GM23248 (cell line): ENCODE results near the gene PACSIN3. TPM values are rescaled to one million over a fixed set of nuclear protein-coding genes. Genes with fewer than 3 reads are reported as not detected.
A peak's percentile ranks its signal among the peaks of the same experiment; 100 is the strongest.

Experiments
- DNase-seq: peaks from one replicate; pipeline ENCODE4 v3.0.0-alpha.2; 2015
- H2AFZ ChIP-seq: fragments of 200-600 bp; sonication (generic); 2 replicates; pipeline ENCODE4 v1.6.1; 2016; ENCODE audit warnings: antibody characterized with exemption
- H3F3A ChIP-seq: fragments of 200-600 bp; sonication (generic); 2 replicates; pipeline ENCODE4 v1.6.1; 2016; ENCODE audit warnings: mild to moderate bottlenecking, antibody characterized with exemption, mixed run types; ENCODE audit not compliant: insufficient read depth
- H3K27ac ChIP-seq: fragments of 200-600 bp; sonication (generic); 2 replicates; pipeline ENCODE4 v1.5.1; 2016; ENCODE audit warnings: mild to moderate bottlenecking
- H3K27me3 ChIP-seq: fragments of 200-600 bp; sonication (generic); replicated peaks from 2 replicates; pipeline ENCODE4 v1.6.1; 2016; ENCODE audit warnings: mild to moderate bottlenecking; ENCODE audit not compliant: insufficient read depth
- H3K36me3 ChIP-seq: fragments of 200-600 bp; sonication (generic); 2 replicates; pipeline ENCODE4 v1.6.1; 2016; ENCODE audit warnings: low read depth, mild to moderate bottlenecking
- H3K4me1 ChIP-seq: fragments of 200-600 bp; sonication (generic); 2 replicates; pipeline ENCODE4 v1.6.1; 2016; ENCODE audit warnings: mild to moderate bottlenecking; ENCODE audit not compliant: insufficient read depth
- H3K4me2 ChIP-seq: fragments of 200-600 bp; sonication (generic); one replicate; pipeline ENCODE4 v1.6.1; 2016; ENCODE audit warnings: mild to moderate bottlenecking; ENCODE audit not compliant: unreplicated experiment
- H3K4me3 ChIP-seq: fragments of 200-600 bp; sonication (generic); 2 replicates; pipeline ENCODE4 v1.5.1; 2016; ENCODE audit warnings: mild to moderate bottlenecking
- H3K79me2 ChIP-seq: fragments of 200-600 bp; sonication (generic); 2 replicates; pipeline ENCODE4 v1.6.1; 2016; ENCODE audit warnings: mild to moderate bottlenecking; ENCODE audit not compliant: insufficient read depth
- H3K9ac ChIP-seq: fragments of 200-600 bp; sonication (generic); 2 replicates; pipeline ENCODE4 v1.6.1; 2016; ENCODE audit warnings: mild to moderate bottlenecking
- H3K9me2 ChIP-seq: fragments of 200-600 bp; sonication (generic); 2 replicates; pipeline ENCODE4 v1.6.1; 2016; ENCODE audit warnings: mixed run types, mild to moderate bottlenecking, moderate library complexity; ENCODE audit not compliant: insufficient read depth
- H3K9me3 ChIP-seq: fragments of 200-600 bp; sonication (generic); one replicate; pipeline ENCODE4 v1.6.1; 2017; ENCODE audit warnings: low read depth
- H4K20me1 ChIP-seq: fragments of 200-600 bp; sonication (generic); 2 replicates; pipeline ENCODE4 v1.6.0; 2016; ENCODE audit not compliant: insufficient read depth
- EZH2 ChIP-seq: fragments of 200-600 bp; sonication (generic); IDR thresholded peaks from 2 replicates; pipeline ENCODE4 v1.6.1; 2018; ENCODE audit warnings: antibody characterized with exemption, mild to moderate bottlenecking; ENCODE audit not compliant: insufficient read depth, poor library complexity, severe bottlenecking
- EZH2phosphoT487 ChIP-seq: fragments of 200-600 bp; sonication (generic); IDR thresholded peaks from 2 replicates; pipeline ENCODE4 v1.6.1; 2018; ENCODE audit warnings: antibody characterized with exemption, moderate library complexity, mild to moderate bottlenecking, low read depth; ENCODE audit not compliant: insufficient read depth
- WGBS, 2 experiments: methylation state at CpG; one replicate each; pipeline ENCODE4 v1.1.6; 2015 to 2017; ENCODE audit warnings: low lambda C conversion rate in 2 of 2, low coverage in 1 of 2; ENCODE audit errors: missing lambda C conversion rate in 2 of 2; 5-methylcytosine and 5-hydroxymethylcytosine counted together
- in situ Hi-C: fragments of 300-500 bp; cut with MboI; formaldehyde crosslinking; loops from 2 replicates; pipeline ENCODE4 v1.15.0; 2020
- polyA plus RNA-seq: library from polyadenylated mRNA; unstranded; fragments of >200 nt; fragmentation: Nextera tagmentation; extraction: Ambion mirVana; gene quantifications from 2 replicates; pipeline ENCODE4 v1.2.1, GENCODE V29; 2016
- total RNA-seq: library from RNA; depleted of rRNA; stranded (reverse); fragments of >200 nt; shearing (Covaris generic); gene quantifications from 2 replicates; pipeline ENCODE4 v1.2.3, GENCODE V29; 2014

The PACSIN3 gene
- total and polyA plus RNA-seq, 2 experiments from 2014 or later, result 9.7 to 13.6 TPM

GRCh38 chr11:47185305-47186075, 744 bp downstream of the PACSIN3 start:
- Histone ChIP-seq H4K20me1 (no peaks in the 10 kb centered on the region), H3K27me3 (no peaks in the 10 kb centered on the region), H3K27ac (no peak overlapping the region), H3F3A (peaks cover 13% of the 10 kb centered on the region; the same call in 1 of the 2 replicates), H3K36me3 (no peaks in the 10 kb centered on the region), H3K79me2 (no peaks in the 10 kb centered on the region), H3K4me3 (peak overlapping the region; percentile 63), H2AFZ (peak overlapping the region; percentile 77), H3K9me2 (no peaks in the 10 kb centered on the region), H3K9me3 (no peaks in the 10 kb centered on the region), H3K4me2 (peak overlapping the region; percentile 50), H3K9ac (peak overlapping the region; percentile 63), H3K4me1 (peaks cover 10% of the 10 kb centered on the region; the same call in 1 of the 2 replicates)
- peak; percentile 57 for DNase-seq
- WGBS, 2 experiments, result 2 to 3% methylated on average over 29 to 50 of the region's 50 CpGs
- no peak for TF ChIP-seq EZH2phosphoT487
- no peak for TF ChIP-seq EZH2
- in situ Hi-C loops, result no loop called here

- H2AFZ ChIP-seq, result peak overlapping the region; percentile 77; the same call in 1 of the 2 replicates
- peak overlapping the region; percentile 63 for H3K4me3 ChIP-seq
- H4K20me1 ChIP-seq, result no peaks in the 10 kb centered on the region
- H3K4me2 ChIP-seq, result peak overlapping the region; percentile 50
- H3K4me1 ChIP-seq, result peaks cover 10% of the 10 kb centered on the region; the same call in 1 of the 2 replicates
- H3K27me3 ChIP-seq, result no peaks in the 10 kb centered on the region
- no peak for DNase-seq
- 39 to 44% methylated on average over 9 to 13 of the region's 13 CpGs for WGBS, 2 experiments
- in situ Hi-C loops, result no loop called here
- H3K9me2 ChIP-seq, result no peaks in the 10 kb centered on the region
- H3K9me3 ChIP-seq, result no peaks in the 10 kb centered on the region
- peaks cover 13% of the 10 kb centered on the region; the same call in 1 of the 2 replicates for H3F3A ChIP-seq
- no peak overlapping the region for H3K27ac ChIP-seq
- no peaks in the 10 kb centered on the region for H3K36me3 ChIP-seq
- H3K79me2 ChIP-seq, result no peaks in the 10 kb centered on the region
- H3K9ac ChIP-seq, result peak overlapping the region; percentile 63; the same call in 1 of the 2 replicates
- no peak for TF ChIP-seq EZH2phosphoT487
- no peak for TF ChIP-seq EZH2
Measured at GRCh38 chr11:47184711-47185304, 1.4 kb downstream of the PACSIN3 start.

DNA sequence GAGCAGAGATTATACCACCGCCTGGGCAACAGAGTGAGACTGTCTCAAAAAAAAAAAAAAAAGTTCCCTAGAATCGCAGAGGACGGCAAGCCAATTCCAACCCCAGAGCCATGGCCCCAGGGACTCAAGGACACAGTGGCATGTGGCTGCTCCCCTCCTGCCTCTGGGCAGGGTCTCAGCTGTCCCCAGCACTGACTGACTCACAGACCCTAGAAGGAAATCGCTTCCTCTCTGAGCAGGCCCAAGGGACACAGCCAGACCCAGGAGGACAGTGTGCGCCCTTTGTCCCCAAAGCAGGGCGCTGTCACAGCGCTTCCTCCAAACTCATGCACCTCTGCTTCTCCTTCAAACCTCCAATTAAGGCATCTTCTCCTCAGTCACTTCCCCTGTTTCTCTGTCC, 2.3 kb downstream of the PACSIN3 start:
- no peaks in the 10 kb centered on the region for H3K79me2 ChIP-seq
- no peak overlapping the region for H2AFZ ChIP-seq
- WGBS, 2 experiments, result 87 to 98% methylated on average over 7 of the region's 7 CpGs
- in situ Hi-C loops, result no loop called here
- no peak overlapping the region for H3K9ac ChIP-seq
- peaks cover 3% of the 10 kb centered on the region; the same call in 1 of the 2 replicates for H3K4me1 ChIP-seq
- DNase-seq, result no peak
- no peaks in the 10 kb centered on the region for H4K20me1 ChIP-seq
- H3K4me2 ChIP-seq, result no peak overlapping the region
- H3F3A ChIP-seq, result peaks cover 6% of the 10 kb centered on the region; the same call in 1 of the 2 replicates
- H3K9me3 ChIP-seq, result no peaks in the 10 kb centered on the region
- H3K27ac ChIP-seq, result no peak overlapping the region
- H3K27me3 ChIP-seq, result no peaks in the 10 kb centered on the region
- H3K9me2 ChIP-seq, result no peaks in the 10 kb centered on the region
- no peaks in the 10 kb centered on the region for H3K36me3 ChIP-seq
- no peak overlapping the region for H3K4me3 ChIP-seq
- TF ChIP-seq EZH2phosphoT487 (no peak), EZH2 (no peak)

DNA sequence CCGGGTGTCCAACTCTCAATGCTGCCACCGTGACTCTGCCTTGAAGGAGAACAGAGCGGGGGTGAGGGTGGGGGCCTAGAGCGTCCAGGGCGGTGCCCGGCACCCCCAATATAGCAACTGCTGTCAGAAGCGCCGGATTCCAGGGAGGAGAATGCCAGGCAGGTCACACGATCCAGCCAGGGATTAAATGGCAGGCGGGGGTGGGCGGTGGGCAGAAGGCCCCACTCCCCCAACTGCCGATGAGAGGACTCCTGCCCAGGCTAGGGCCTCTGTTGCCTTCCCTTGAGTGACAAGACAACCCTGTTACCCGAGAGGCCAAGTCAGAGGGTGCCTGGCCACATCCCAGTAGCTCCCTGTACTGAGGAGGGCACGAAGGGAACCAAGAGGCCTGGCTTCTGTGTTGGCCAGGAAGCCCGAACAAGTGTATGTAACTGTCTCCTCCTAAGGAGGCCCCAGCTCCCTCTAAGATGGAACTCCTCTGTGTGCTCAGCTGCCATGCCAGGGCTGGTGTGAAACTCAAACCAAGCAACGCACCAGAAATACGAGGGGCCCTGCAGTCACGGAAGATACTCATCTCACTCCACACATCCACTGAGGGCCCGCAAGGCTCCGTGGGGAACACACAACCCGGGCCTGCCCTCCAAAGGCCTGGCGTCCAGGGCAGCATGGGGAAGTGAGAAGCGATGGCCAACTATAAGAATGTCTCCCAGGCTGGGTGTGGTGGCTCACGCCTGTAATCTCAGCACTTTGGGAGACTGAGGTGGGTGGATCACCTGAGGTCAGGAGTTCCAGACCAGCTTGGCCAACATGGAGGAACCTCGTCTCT, 3.0 kb downstream of the PACSIN3 start:
- 88 to 92% methylated on average over 21 to 25 of the region's 25 CpGs for WGBS, 2 experiments
- DNase-seq, result no peak
- in situ Hi-C loops, result no loop called here

More for the DNA sequence above, 3.0 kb downstream of the PACSIN3 start:
- H3K36me3 ChIP-seq, result no peaks in the 10 kb centered on the region
- H3K4me3 ChIP-seq, result no peak overlapping the region
- 0 out of 2 replicates have a peak, but pooled peaks cover 3% of the 10 kb centered on the region for H3F3A ChIP-seq
- H3K9me3 ChIP-seq, result no peaks in the 10 kb centered on the region
- no peaks in the 10 kb centered on the region for H3K9me2 ChIP-seq
- no peak overlapping the region for H3K27ac ChIP-seq
- no peaks in the 10 kb centered on the region for H3K27me3 ChIP-seq
- H3K4me2 ChIP-seq, result no peak overlapping the region
- H3K4me1 ChIP-seq, result no peaks in the 10 kb centered on the region
- TF ChIP-seq EZH2 (no peak), EZH2phosphoT487 (no peak)
- H4K20me1 ChIP-seq, result no peaks in the 10 kb centered on the region
- no peak overlapping the region for H3K9ac ChIP-seq
- no peak overlapping the region for H2AFZ ChIP-seq
- H3K79me2 ChIP-seq, result no peaks in the 10 kb centered on the region
